ENCODE results near the gene PAPPA2.

- TF ChIP-seq CTCF (conservative IDR thresholded peaks at IDR 0.05) (no peak), EZH2 (IDR thresholded peaks at IDR 0.05; ENCODE audit: low read depth) (no peak)
These were observed 387.9 kb downstream of the PAPPA2 start for GRCh38 chr1:176850871-176851270.

Data from PC-9 (cell line).